Hepatocyte (in vitro differentiated cells): ENCODE measurements around the gene SLFN12. TPM values are rescaled to one million over a fixed set of nuclear protein-coding genes. Genes with fewer than 3 reads are reported as not detected.

Experiments
- DNase-seq: peaks from one replicate; pipeline ENCODE4 v3.0.0-alpha.2; 2016; ENCODE audit warnings: low spot score
- H2AFZ ChIP-seq: fragments of 200-600 bp; sonication (generic); 2 replicates; pipeline ENCODE4 v1.6.0; 2016; ENCODE audit warnings: antibody characterized with exemption, mild to moderate bottlenecking
- H3K27ac ChIP-seq: fragments of 200-600 bp; sonication (generic); 2 replicates; pipeline ENCODE4 v1.5.1; 2016; ENCODE audit warnings: mild to moderate bottlenecking
- H3K27me3 ChIP-seq: fragments of 200-600 bp; sonication (generic); 2 replicates; pipeline ENCODE4 v1.6.1; 2016
- H3K36me3 ChIP-seq: fragments of 200-600 bp; sonication (generic); replicated peaks from 2 replicates; pipeline ENCODE4 v1.5.1; 2016; ENCODE audit warnings: low read depth; ENCODE audit not compliant: insufficient read depth
- H3K4me1 ChIP-seq: fragments of 200-600 bp; sonication (generic); 2 replicates; pipeline ENCODE4 v1.5.1; 2016; ENCODE audit warnings: mild to moderate bottlenecking, moderate library complexity; ENCODE audit not compliant: insufficient read depth
- H3K4me2 ChIP-seq: fragments of 200-600 bp; sonication (generic); 2 replicates; pipeline ENCODE4 v1.6.0; 2016
- H3K4me3 ChIP-seq: fragments of 200-600 bp; sonication (generic); 2 replicates; pipeline ENCODE4 v1.5.1; 2016; ENCODE audit warnings: mild to moderate bottlenecking
- H3K79me2 ChIP-seq: fragments of 200-600 bp; sonication (generic); 2 replicates; pipeline ENCODE4 v1.6.0; 2017; ENCODE audit warnings: mild to moderate bottlenecking
- H3K9me2 ChIP-seq: fragments of 200-600 bp; sonication (generic); replicated peaks from 2 replicates; pipeline ENCODE4 v1.6.0; 2017; ENCODE audit warnings: mild to moderate bottlenecking; ENCODE audit not compliant: insufficient read depth
- H3K9me3 ChIP-seq: fragments of 200-600 bp; sonication (generic); 2 replicates; pipeline ENCODE4 v1.5.1; 2016; ENCODE audit warnings: low read depth, mild to moderate bottlenecking
- H4K20me1 ChIP-seq: fragments of 200-600 bp; sonication (generic); 2 replicates; pipeline ENCODE4 v1.6.0; 2016; ENCODE audit warnings: mild to moderate bottlenecking; ENCODE audit not compliant: insufficient read depth, poor library complexity, severe bottlenecking
- CTCF ChIP-seq: fragments of 200-600 bp; sonication (generic); IDR thresholded peaks from 2 replicates; pipeline ENCODE4 v1.5.1; 2016; ENCODE audit warnings: antibody characterized with exemption, mild to moderate bottlenecking; ENCODE audit not compliant: poor library complexity
- EZH2 ChIP-seq: fragments of 200-600 bp; sonication (generic); IDR thresholded peaks from 2 replicates; pipeline ENCODE4 v1.6.1; 2016; ENCODE audit warnings: antibody characterized with exemption, mild to moderate bottlenecking, borderline replicate concordance
- EZH2phosphoT487 ChIP-seq: fragments of 200-600 bp; sonication (generic); IDR thresholded peaks from one replicate; pipeline ENCODE4 v1.6.1; 2018; ENCODE audit warnings: antibody characterized with exemption, mild to moderate bottlenecking, low read depth, moderate library complexity; ENCODE audit not compliant: unreplicated experiment, severe bottlenecking
- WGBS: methylation state at CpG from one replicate; pipeline ENCODE4 v1.1.6; 2016; ENCODE audit warnings: low lambda C conversion rate; ENCODE audit errors: missing lambda C conversion rate; 5-methylcytosine and 5-hydroxymethylcytosine counted together
- polyA plus RNA-seq: library from polyadenylated mRNA; unstranded; fragments of >200 nt; fragmentation: Nextera tagmentation; extraction: Ambion mirVana; gene quantifications from 2 replicates; pipeline ENCODE4 v1.2.1, GENCODE V29; 2016
- total RNA-seq: library from RNA; depleted of rRNA; stranded (reverse); fragments of >200 nt; gene quantifications from 2 replicates; pipeline ENCODE4 v1.2.3, GENCODE V29; 2014

The SLFN12 gene
- total and polyA plus RNA-seq, 2 experiments from 2014 or later, result 2.7 to 7.8 TPM

- H4K20me1 ChIP-seq, result no peaks in the 10 kb centered on the region
- no peaks in the 10 kb centered on the region for H3K9me2 ChIP-seq
- H3K4me1 ChIP-seq, result peaks cover 9% of the 10 kb centered on the region
- TF ChIP-seq EZH2 (no peak), EZH2phosphoT487 (no peak), CTCF (no peak)
- no peak within 1 kb of the TSS for H3K27ac ChIP-seq
- H3K27me3 ChIP-seq, result peaks cover 39% of the 10 kb centered on the region
- 21% methylated on average over 38 of the region's 44 CpGs for WGBS
- peak within 1 kb of the TSS; percentile 72 for H3K4me3 ChIP-seq
- H3K79me2 ChIP-seq, result no peaks in the 10 kb centered on the region
- H3K4me2 ChIP-seq, result peak within 1 kb of the TSS; percentile 97
- peak; percentile 63 for DNase-seq
- H3K9me3 ChIP-seq, result no peaks in the 10 kb centered on the region
- H3K36me3 ChIP-seq, result no peaks in the 10 kb centered on the region
- peak within 1 kb of the TSS; percentile 95 for H2AFZ ChIP-seq
These were observed 16.1 kb upstream of the SLFN12 start, which contains the start of gene SLFN13 for GRCh38 chr17:35448214-35448898. TSS of gene SLFN13 (minus strand) at chr17:35448766. CDS start at chr17:35445680, 3,086 bp downstream.

GRCh38 chr17:35447499-35447898 lies 15.2 kb upstream of the SLFN12 start:
- no peaks in the 10 kb centered on the region for H3K36me3 ChIP-seq
- H3K27me3 ChIP-seq, result peaks cover 39% of the 10 kb centered on the region
- H3K4me3 ChIP-seq, result no peak overlapping the region
- no peaks in the 10 kb centered on the region for H3K9me2 ChIP-seq
- H3K4me2 ChIP-seq, result peak overlapping the region; percentile 97
- H4K20me1 ChIP-seq, result no peaks in the 10 kb centered on the region
- 48% methylated on average over 3 of the region's 3 CpGs for WGBS
- H3K79me2 ChIP-seq, result no peaks in the 10 kb centered on the region
- H3K27ac ChIP-seq, result no peak overlapping the region
- H3K9me3 ChIP-seq, result no peaks in the 10 kb centered on the region
- H2AFZ ChIP-seq, result peak overlapping the region; percentile 95
- TF ChIP-seq EZH2phosphoT487 (no peak), EZH2 (no peak), CTCF (no peak)
- peaks cover 9% of the 10 kb centered on the region for H3K4me1 ChIP-seq
- DNase-seq, result no peak

- H3K27me3 ChIP-seq, result no peaks in the 10 kb centered on the region
- H3K27ac ChIP-seq, result no peak overlapping the region
- no peak overlapping the region for H3K4me3 ChIP-seq
- no peak for DNase-seq
- TF ChIP-seq CTCF (no peak), EZH2 (no peak), EZH2phosphoT487 (no peak)
- H4K20me1 ChIP-seq, result no peaks in the 10 kb centered on the region
- no peak overlapping the region for H2AFZ ChIP-seq
- peaks cover 4% of the 10 kb centered on the region for H3K4me1 ChIP-seq
- no peak overlapping the region for H3K4me2 ChIP-seq
- H3K36me3 ChIP-seq, result no peaks in the 10 kb centered on the region
- H3K9me3 ChIP-seq, result no peaks in the 10 kb centered on the region
- no peaks in the 10 kb centered on the region for H3K9me2 ChIP-seq
- no peaks in the 10 kb centered on the region for H3K79me2 ChIP-seq
These were observed 6.1 kb upstream of the SLFN12 start for GRCh38 chr17:35438433-35438832.
